Thyroid gland (tissue), 4 donors: ENCODE results near the gene TMEM120A. TPM values are rescaled to one million over a fixed set of nuclear protein-coding genes. Genes with fewer than 3 reads are reported as not detected.
A peak's percentile ranks its signal among the peaks of the same experiment; 100 is the strongest.
"Not testable (repeated sequence)": the region's sequence is repeated elsewhere in the genome, so short reads cannot be mapped to it uniquely, and the experiment has no call there.

ENCODE experiments used
- DNase-seq, 2 donors: peaks; one replicate each; pipeline ENCODE4 v3.0.0-alpha.2; 2019
- H3K27ac ChIP-seq, 3 donors: fragments of 200-600 bp; sonication (generic); 1 replicate in 2 of 3; 2 replicates in 1 of 3; pipeline ENCODE4 v1.5.1; 2016 to 2019; ENCODE audit warnings: mild to moderate bottlenecking in 1 of 3, moderate library complexity in 1 of 3
- H3K27me3 ChIP-seq: fragments of 200-600 bp; sonication (generic); one replicate; pipeline ENCODE4 v1.5.1; 2019
- H3K36me3 ChIP-seq, 2 donors: fragments of 200-600 bp; sonication (generic); one replicate each; pipeline ENCODE4 v1.5.1; 2016 to 2019
- H3K4me1 ChIP-seq, 2 donors: fragments of 200-600 bp; sonication (generic); one replicate each; pipeline ENCODE4 v1.5.1; 2017 to 2019
- H3K4me3 ChIP-seq, 3 donors: fragments of 200-600 bp; sonication (generic); replicated peaks in 1 of 3; 1 replicate in 2 of 3; 2 replicates in 1 of 3; pipeline ENCODE4 v1.5.1; 2016; ENCODE audit warnings: mild to moderate bottlenecking in 1 of 3
- H3K9me3 ChIP-seq: fragments of 200-600 bp; sonication (generic); one replicate; pipeline ENCODE4 v1.5.1; 2017
- POLR2A ChIP-seq, 2 donors: fragments of 450-650 bp; IDR thresholded peaks; one replicate each; pipeline ENCODE4 v1.6.1; 2017; ENCODE audit warnings: antibody characterized with exemption in 2 of 2, mild to moderate bottlenecking in 2 of 2, moderate library complexity in 1 of 2
- WGBS, 2 donors: methylation state at CpG; one replicate each; pipeline ENCODE4 v1.1.5; 2017; 5-methylcytosine and 5-hydroxymethylcytosine counted together
- intact Hi-C: fragments of 100-400 bp; cut with DNase I; formaldehyde crosslinking; loops from one replicate; pipeline ENCODE4 v1.15.1; 2023
- total RNA-seq, 4 donors: library from RNA; depleted of rRNA; stranded (reverse); fragments of >200 nt; gene quantifications; one replicate each; pipeline ENCODE4 v1.2.3, GENCODE V29; 2016
- TF ChIP-seq, protein P1 (sequence below), 6 experiments: fragments of 200-600 bp in 3 of 6; fragments of 450-650 bp in 3 of 6; sonication (generic) in 3 of 6; IDR thresholded peaks; one replicate each; pipeline ENCODE4 v1.5.1; 2016 to 2019; ENCODE audit warnings: antibody characterized with exemption in 6 of 6, mild to moderate bottlenecking in 2 of 6, inconsistent platforms in 1 of 6, moderate library complexity in 1 of 6

The TMEM120A gene
- total RNA-seq, 4 donors from 2014 or later, result 25.4 to 38.2 (median 34.9) TPM

DNA sequence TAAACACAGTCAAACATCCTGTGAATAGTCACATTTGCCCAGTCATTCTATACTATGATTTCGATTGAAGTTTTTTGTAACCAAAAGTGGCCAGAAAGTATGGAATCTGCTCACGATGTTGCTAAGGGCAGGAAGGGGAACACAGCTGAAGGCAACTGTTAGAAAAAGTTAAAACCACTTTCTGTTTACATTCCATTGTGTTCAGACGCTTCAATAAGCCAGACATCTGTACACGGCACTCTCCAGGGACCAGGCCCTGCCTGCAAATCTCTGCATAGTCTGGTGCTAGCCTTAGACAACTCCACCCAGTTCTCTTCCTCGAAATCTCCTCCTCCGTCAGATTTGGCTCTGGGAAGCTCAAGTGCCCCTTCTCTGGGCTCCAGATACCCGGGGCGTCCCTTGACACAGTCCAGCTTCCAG lies 17.1 kb upstream of the TMEM120A start:
- peak overlapping the region in 2 of 3 donors; percentile 10 to 42 for H3K27ac ChIP-seq
- H3K27me3 ChIP-seq, result no peaks in the 10 kb centered on the region
- WGBS, 2 donors, result 52 to 54% methylated on average over 8 of the region's 8 CpGs
- intact Hi-C loops, result no loop called here
- TF ChIP-seq POLR2A (IDR thresholded peaks at IDR 0.05), result no peak
- TF ChIP-seq, protein P1, sequence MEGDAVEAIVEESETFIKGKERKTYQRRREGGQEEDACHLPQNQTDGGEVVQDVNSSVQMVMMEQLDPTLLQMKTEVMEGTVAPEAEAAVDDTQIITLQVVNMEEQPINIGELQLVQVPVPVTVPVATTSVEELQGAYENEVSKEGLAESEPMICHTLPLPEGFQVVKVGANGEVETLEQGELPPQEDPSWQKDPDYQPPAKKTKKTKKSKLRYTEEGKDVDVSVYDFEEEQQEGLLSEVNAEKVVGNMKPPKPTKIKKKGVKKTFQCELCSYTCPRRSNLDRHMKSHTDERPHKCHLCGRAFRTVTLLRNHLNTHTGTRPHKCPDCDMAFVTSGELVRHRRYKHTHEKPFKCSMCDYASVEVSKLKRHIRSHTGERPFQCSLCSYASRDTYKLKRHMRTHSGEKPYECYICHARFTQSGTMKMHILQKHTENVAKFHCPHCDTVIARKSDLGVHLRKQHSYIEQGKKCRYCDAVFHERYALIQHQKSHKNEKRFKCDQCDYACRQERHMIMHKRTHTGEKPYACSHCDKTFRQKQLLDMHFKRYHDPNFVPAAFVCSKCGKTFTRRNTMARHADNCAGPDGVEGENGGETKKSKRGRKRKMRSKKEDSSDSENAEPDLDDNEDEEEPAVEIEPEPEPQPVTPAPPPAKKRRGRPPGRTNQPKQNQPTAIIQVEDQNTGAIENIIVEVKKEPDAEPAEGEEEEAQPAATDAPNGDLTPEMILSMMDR (IDR thresholded peaks at IDR 0.05), result no peak
- peaks cover 0 to 8% of the 10 kb centered on the region in 2 donors for H3K4me1 ChIP-seq
- H3K4me3 ChIP-seq, result no peak overlapping the region
- H3K36me3 ChIP-seq, result no peaks in the 10 kb centered on the region
- no peaks in the 10 kb centered on the region for H3K9me3 ChIP-seq
- no peak for DNase-seq

DNA sequence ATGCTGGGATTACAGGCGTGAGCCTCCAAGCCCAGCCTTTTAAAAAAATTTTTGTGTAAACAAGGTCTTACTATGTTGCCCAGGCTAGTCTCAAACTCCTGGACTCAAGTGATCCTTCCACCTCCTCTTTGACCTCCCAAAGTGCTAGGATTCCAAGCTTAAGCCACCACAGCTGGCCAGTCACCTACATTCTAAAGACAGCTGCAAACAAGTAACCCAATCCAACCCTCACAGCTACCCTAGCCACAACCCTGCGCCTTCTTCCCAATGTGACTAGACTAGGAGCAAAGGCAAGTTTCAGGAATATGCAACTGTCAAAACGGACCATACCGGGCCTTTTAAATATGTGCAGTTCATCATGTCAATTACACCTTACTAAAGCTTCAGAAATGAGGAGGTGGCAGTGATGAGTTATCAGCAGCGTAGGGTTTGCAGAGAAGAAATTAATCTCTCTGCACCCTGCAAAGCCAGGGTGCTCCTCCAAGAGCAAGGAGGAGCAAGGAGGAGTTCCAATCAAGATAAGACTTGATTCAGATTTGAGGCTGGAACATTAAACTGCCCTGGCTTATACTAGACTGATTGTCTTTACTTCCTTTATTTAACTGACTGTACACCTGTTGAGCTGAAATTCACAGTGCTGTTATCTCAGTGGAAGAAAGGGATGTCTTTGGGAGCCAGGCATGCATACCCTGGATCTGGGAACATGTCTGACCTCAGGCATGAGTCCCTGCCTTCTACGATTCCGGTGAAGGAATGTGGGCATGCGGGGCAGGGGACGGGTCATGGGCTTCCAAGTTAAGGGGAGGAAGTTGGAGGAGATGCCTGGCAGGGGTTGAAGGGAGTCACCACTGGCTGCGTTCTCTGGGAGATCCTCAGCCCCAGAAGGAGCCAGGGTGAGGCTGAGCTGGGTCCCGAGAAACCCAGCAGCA lies 15.5 kb upstream of the TMEM120A start:
- TF ChIP-seq, protein P1 (IDR thresholded peaks at IDR 0.05), result no peak
- no peak for TF ChIP-seq POLR2A (IDR thresholded peaks at IDR 0.05)
- intact Hi-C loops, result no loop called here
- H3K9me3 ChIP-seq, result no peaks in the 10 kb centered on the region
- H3K27ac ChIP-seq, result no peak overlapping the region
- H3K4me1 ChIP-seq, result peaks cover 0 to 8% of the 10 kb centered on the region in 2 donors
- H3K4me3 ChIP-seq, result no peak overlapping the region
- DNase-seq, result no peak
- no peaks in the 10 kb centered on the region for H3K27me3 ChIP-seq
- 89 to 94% methylated on average over 11 of the region's 11 CpGs for WGBS, 2 donors
- H3K36me3 ChIP-seq, result peaks cover 0 to 4% of the 10 kb centered on the region in 2 donors

DNA sequence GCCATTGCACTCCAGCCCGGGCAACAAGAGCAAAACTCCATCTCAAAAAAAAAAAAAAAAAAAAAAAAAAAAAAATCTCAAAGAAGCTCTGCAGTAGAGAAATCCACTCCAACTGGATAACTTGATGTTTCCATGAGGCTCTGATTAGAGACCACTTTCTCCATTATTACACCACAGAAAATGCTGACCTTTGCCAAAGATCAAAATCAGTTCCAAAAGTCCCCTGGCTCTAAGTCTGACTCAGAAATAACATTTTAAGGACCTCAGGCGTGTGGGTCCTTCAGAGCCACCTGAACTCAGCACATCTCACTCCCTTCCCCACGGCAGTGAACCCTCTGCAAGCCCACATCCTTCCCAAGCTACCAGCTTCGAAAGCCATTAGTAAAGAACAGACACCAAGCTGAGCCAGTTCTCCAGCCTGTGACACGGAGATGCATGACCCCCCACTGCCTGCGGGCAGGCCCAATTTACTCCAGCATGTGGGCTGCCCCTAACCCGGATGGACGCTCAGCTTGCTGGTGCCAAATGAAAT lies 13.8 kb upstream of the TMEM120A start:
- WGBS, 2 donors, result 61 to 71% methylated on average over 8 of the region's 8 CpGs

DNA sequence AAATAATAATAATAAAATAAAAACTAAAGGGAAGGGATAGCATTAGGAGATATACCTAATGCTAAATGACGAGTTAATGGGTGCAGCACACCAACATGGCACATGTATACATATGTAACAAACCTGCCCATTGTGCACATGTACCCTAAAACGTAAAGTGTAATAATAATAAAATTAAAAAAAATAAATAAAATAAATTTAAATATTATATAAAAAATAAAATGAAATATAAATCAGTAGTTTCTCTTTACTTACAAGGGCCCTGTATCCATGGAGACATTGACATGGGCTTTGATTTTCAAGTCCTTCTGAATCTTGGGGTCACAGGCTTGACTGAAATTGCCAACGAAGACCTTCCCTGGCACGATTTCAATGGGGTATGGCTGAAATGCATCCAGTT lies 10.6 kb upstream of the TMEM120A start:
- DNase-seq, H3K4me1 ChIP-seq, H3K27ac ChIP-seq, intact Hi-C loops, H3K27me3 ChIP-seq, H3K9me3 ChIP-seq, H3K4me3 ChIP-seq: not testable (repeated sequence)
- 80 to 95% methylated on average over 4 of the region's 4 CpGs for WGBS, 2 donors
- peaks cover 7 to 15% of the 10 kb centered on the region in 2 donors for H3K36me3 ChIP-seq

More for the DNA sequence above, 13.8 kb upstream of the TMEM120A start:
- intact Hi-C loops, result no loop called here
- no peak for TF ChIP-seq POLR2A (IDR thresholded peaks at IDR 0.05)
- TF ChIP-seq, protein P1 (IDR thresholded peaks at IDR 0.05), result no peak
- Histone ChIP-seq H3K36me3 (peaks cover 4 to 11% of the 10 kb centered on the region in 2 donors), H3K9me3 (no peaks in the 10 kb centered on the region), H3K4me1 (peaks cover 0 to 8% of the 10 kb centered on the region in 2 donors), H3K4me3 (no peak overlapping the region), H3K27me3 (no peaks in the 10 kb centered on the region), H3K27ac (no peak overlapping the region)
- DNase-seq, result no peak

DNA sequence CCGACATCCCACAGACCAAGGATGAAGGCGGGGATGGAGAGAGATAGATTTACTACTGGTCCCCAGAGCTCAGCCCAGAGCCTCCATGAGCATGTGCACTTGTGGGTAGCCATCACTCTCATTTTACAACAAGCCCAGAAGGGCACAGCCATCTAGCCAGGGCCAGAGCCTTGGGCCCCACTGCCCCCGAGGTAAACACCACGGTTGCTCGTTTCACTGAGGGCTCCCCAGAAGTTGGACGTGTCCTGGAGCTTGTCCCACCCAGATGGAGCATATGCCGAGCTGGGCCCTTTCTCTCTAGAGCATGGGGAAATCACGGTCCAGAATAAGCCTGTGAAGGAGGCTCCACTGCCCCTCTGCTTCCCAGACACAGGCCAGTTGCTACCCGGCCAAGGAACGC lies 9.0 kb upstream of the TMEM120A start:
- intact Hi-C loops, result no loop called here
- no peaks in the 10 kb centered on the region for H3K4me1 ChIP-seq
- 94 to 95% methylated on average over 9 to 10 of the region's 10 CpGs for WGBS, 2 donors
- no peaks in the 10 kb centered on the region for H3K27me3 ChIP-seq
- no peak overlapping the region for H3K27ac ChIP-seq
- no peak for TF ChIP-seq POLR2A (IDR thresholded peaks at IDR 0.05)
- TF ChIP-seq, protein P1 (IDR thresholded peaks at IDR 0.05), result no peak
- no peak overlapping the region for H3K4me3 ChIP-seq
- H3K9me3 ChIP-seq, result no peaks in the 10 kb centered on the region
- peaks cover 7 to 15% of the 10 kb centered on the region in 2 donors for H3K36me3 ChIP-seq
- no peak for DNase-seq
